Esophagus muscularis mucosa (tissue), 4 donors: Measurements from ENCODE around the gene ANO4.

Experiments used
- EP300 ChIP-seq: sonication (generic); formaldehyde crosslinking; IDR thresholded peaks from one replicate; pipeline ENCODE4 v1.6.1; 2017; ENCODE audit warnings: antibody characterized with exemption
- POLR2A ChIP-seq: fragments of 450-650 bp; IDR thresholded peaks from one replicate; pipeline ENCODE4 v1.6.1; 2017; ENCODE audit warnings: antibody characterized with exemption, moderate library complexity, mild to moderate bottlenecking, low read depth
- POLR2AphosphoS5 ChIP-seq, 2 donors: sonication (generic); formaldehyde crosslinking; IDR thresholded peaks; one replicate each; pipeline ENCODE4 v1.6.1; 2017; ENCODE audit warnings: antibody characterized with exemption in 2 of 2
- TF ChIP-seq, protein P1 (sequence below), 3 experiments: fragments of 200-600 bp in 2 of 3; fragments of 450-650 bp in 1 of 3; sonication (generic) in 2 of 3; IDR thresholded peaks; one replicate each; pipeline ENCODE4 v1.5.1; 2017 to 2019; ENCODE audit warnings: antibody characterized with exemption in 3 of 3, mild to moderate bottlenecking in 2 of 3, moderate library complexity in 1 of 3

DNA sequence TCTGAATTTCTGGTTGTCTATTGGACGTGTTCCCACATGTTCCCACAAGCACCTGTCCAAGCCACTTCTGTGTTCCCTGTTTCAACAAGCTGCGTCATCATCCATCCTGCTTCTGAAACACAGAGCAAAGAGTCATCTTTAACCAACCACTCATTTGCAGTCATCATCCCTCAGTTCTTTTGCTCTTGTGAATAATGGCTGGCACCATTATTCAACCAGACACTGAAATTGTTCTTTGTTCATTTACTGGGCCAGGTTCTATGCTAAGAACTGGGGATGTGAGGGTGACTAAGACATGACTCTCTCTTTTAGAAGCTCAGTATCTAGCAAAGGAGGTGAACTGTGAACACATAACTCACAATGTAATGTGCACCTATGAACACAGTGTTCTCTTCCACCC, 40.7 kb upstream of the ANO4 start:
- TF ChIP-seq POLR2A = no peak
- TF ChIP-seq, protein P1, sequence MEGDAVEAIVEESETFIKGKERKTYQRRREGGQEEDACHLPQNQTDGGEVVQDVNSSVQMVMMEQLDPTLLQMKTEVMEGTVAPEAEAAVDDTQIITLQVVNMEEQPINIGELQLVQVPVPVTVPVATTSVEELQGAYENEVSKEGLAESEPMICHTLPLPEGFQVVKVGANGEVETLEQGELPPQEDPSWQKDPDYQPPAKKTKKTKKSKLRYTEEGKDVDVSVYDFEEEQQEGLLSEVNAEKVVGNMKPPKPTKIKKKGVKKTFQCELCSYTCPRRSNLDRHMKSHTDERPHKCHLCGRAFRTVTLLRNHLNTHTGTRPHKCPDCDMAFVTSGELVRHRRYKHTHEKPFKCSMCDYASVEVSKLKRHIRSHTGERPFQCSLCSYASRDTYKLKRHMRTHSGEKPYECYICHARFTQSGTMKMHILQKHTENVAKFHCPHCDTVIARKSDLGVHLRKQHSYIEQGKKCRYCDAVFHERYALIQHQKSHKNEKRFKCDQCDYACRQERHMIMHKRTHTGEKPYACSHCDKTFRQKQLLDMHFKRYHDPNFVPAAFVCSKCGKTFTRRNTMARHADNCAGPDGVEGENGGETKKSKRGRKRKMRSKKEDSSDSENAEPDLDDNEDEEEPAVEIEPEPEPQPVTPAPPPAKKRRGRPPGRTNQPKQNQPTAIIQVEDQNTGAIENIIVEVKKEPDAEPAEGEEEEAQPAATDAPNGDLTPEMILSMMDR (IDR thresholded peaks at IDR 0.05) = no peak
- no peak for TF ChIP-seq EP300
- no peak for TF ChIP-seq POLR2AphosphoS5 (IDR thresholded peaks at IDR 0.05)
